Measurements from ENCODE around the gene RPTOR.

Gene RPTOR

DNA sequence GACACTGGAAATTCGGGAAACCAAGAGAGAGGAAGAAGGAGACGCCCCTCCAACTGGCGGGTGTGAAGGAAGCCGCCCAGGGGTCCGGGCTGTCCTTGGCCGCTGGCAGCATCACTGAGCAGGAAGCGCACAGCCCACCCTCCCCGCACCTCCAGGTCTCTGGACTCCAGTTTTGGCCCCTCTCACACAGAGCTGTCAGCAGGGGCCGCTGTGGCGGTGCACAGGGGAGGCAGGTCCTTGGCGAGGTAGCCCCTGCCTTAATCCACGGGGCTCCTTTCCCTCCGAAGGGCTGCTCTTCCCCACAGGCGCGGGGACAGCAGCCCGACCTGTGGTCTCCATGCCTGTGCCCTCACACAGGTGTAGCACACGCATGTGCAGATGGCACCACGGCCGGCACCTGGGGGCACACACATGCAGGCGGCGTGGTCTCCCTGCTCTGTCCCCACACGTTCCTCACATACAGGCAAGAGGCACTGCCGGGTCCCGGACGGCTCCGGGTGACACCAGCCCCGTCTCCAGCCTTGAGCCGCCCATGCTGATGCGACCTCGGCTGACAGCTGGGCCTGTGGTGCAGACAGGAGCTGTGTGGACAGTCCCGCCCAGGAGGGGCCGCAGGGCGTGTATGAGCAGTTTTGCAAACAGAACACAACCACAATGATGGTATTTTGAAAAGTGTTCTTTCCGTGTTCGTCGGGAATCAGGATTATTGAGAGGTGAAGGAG lies 420.4 kb downstream of the RPTOR start:
- no peaks in the 10 kb centered on the region for H3K79me2 ChIP-seq
- H2AFZ ChIP-seq: no peak overlapping the region
- H3K36me3 ChIP-seq (ENCODE audit: control insufficient read depth, insufficient read depth, low read length): no peaks in the 10 kb centered on the region
- H3K27me3 ChIP-seq (ENCODE audit: control insufficient read depth, insufficient read depth, low read length): no peaks in the 10 kb centered on the region
- H3K9ac ChIP-seq: no peak overlapping the region
- no peaks in the 10 kb centered on the region for H3K9me3 ChIP-seq (ENCODE audit: control insufficient read depth, low read length)
- H3K4me3 ChIP-seq (ENCODE audit: low read depth, low read length): no peak overlapping the region
- H3K4me1 ChIP-seq: peaks cover 9% of the 10 kb centered on the region
- H3K4me2 ChIP-seq (ENCODE audit: low read length): no peak overlapping the region
- no peak for TF ChIP-seq CTCF (IDR thresholded peaks at IDR 0.05)
- H3K27ac ChIP-seq: no peak overlapping the region

- no peaks in the 10 kb centered on the region for H3K79me2 ChIP-seq
- no peaks in the 10 kb centered on the region for H3K36me3 ChIP-seq (ENCODE audit: control insufficient read depth, insufficient read depth, low read length)
- TF ChIP-seq CTCF (IDR thresholded peaks at IDR 0.05): no peak
- H3K27ac ChIP-seq: no peak overlapping the region
- no peak overlapping the region for H3K9ac ChIP-seq
- H2AFZ ChIP-seq: no peak overlapping the region
- no peak overlapping the region for H3K4me2 ChIP-seq (ENCODE audit: low read length)
- H3K9me3 ChIP-seq (ENCODE audit: control insufficient read depth, low read length): no peaks in the 10 kb centered on the region
- no peaks in the 10 kb centered on the region for H3K27me3 ChIP-seq (ENCODE audit: control insufficient read depth, insufficient read depth, low read length)
- peaks cover 14% of the 10 kb centered on the region for H3K4me1 ChIP-seq
- H3K4me3 ChIP-seq (ENCODE audit: low read depth, low read length): no peak overlapping the region
Observed at GRCh38 chr17:80965606-80966005, 421.0 kb downstream of the RPTOR start.

GRCh38 chr17:80967404-80967872 lies 422.8 kb downstream of the RPTOR start:
- Histone ChIP-seq H3K27ac (no peak overlapping the region), H3K4me2 (ENCODE audit: low read length) (no peak overlapping the region), H3K4me1 (peaks cover 14% of the 10 kb centered on the region), H3K27me3 (ENCODE audit: control insufficient read depth, insufficient read depth, low read length) (peaks cover 5% of the 10 kb centered on the region), H3K9ac (no peak overlapping the region), H2AFZ (no peak overlapping the region), H3K9me3 (ENCODE audit: control insufficient read depth, low read length) (no peaks in the 10 kb centered on the region), H3K36me3 (ENCODE audit: control insufficient read depth, insufficient read depth, low read length) (no peaks in the 10 kb centered on the region), H3K79me2 (no peaks in the 10 kb centered on the region), H3K4me3 (ENCODE audit: low read depth, low read length) (no peak overlapping the region)
- no peak for TF ChIP-seq CTCF (IDR thresholded peaks at IDR 0.05)

- Histone ChIP-seq H3K27ac (no peak overlapping the region), H3K4me3 (ENCODE audit: low read depth, low read length) (no peak overlapping the region), H3K27me3 (ENCODE audit: control insufficient read depth, insufficient read depth, low read length) (peaks cover 5% of the 10 kb centered on the region), H3K9me3 (ENCODE audit: control insufficient read depth, low read length) (no peaks in the 10 kb centered on the region), H3K4me1 (peaks cover 14% of the 10 kb centered on the region), H3K79me2 (no peaks in the 10 kb centered on the region), H2AFZ (no peak overlapping the region), H3K4me2 (ENCODE audit: low read length) (peak overlapping the region; percentile 27), H3K36me3 (ENCODE audit: control insufficient read depth, insufficient read depth, low read length) (no peaks in the 10 kb centered on the region), H3K9ac (no peak overlapping the region)
- TF ChIP-seq CTCF (IDR thresholded peaks at IDR 0.05): no peak
Observed at GRCh38 chr17:80968602-80969029, 424.0 kb downstream of the RPTOR start.

All from parathyroid adenoma (tissue), 2 donors.